Stomach (tissue), 4 donors: ENCODE data around the gene HPCA.

Experiments used
- CTCF ChIP-seq, 7 experiments: fragments of 450-650 bp in 4 of 7; fragments of 200-600 bp in 3 of 7; sonication (generic) in 3 of 7; IDR thresholded peaks; one replicate each; pipeline ENCODE4 v1.5.1; 2016 to 2019; ENCODE audit warnings: antibody characterized with exemption in 7 of 7, control low read depth in 2 of 7, mild to moderate bottlenecking in 1 of 7
- EP300 ChIP-seq: sonication (generic); formaldehyde crosslinking; IDR thresholded peaks from one replicate; pipeline ENCODE4 v1.6.1; 2017; ENCODE audit warnings: antibody characterized with exemption
- POLR2A ChIP-seq, 4 donors: fragments of 450-650 bp; IDR thresholded peaks; one replicate each; pipeline ENCODE4 v1.6.1; 2016; ENCODE audit warnings: antibody characterized with exemption in 4 of 4, control low read depth in 2 of 4, mild to moderate bottlenecking in 1 of 4, moderate library complexity in 1 of 4
- POLR2AphosphoS5 ChIP-seq, 3 donors: sonication (generic); formaldehyde crosslinking; IDR thresholded peaks; one replicate each; pipeline ENCODE4 v1.6.1; 2016; ENCODE audit warnings: antibody characterized with exemption in 3 of 3

- TF ChIP-seq POLR2A (IDR thresholded peaks at IDR 0.05) (no peak), CTCF (IDR thresholded peaks at IDR 0.05) (no peak), POLR2AphosphoS5 (IDR thresholded peaks at IDR 0.05) (no peak), EP300 (no peak)
Measured at GRCh38 chr1:32858791-32859190, 27.5 kb upstream of the HPCA start.
